H9 (cell line): ENCODE data around the gene MCCC1. TPM values are rescaled to one million over a fixed set of nuclear protein-coding genes. Genes with fewer than 3 reads are reported as not detected.
A peak's percentile ranks its signal among the peaks of the same experiment; 100 is the strongest.

ENCODE experiments used
- DNase-seq: peaks from one replicate; pipeline ENCODE4 v3.0.0-alpha.2; 2017
- H2AFZ ChIP-seq: one replicate; pipeline ENCODE4 v1.6.1; 2013; ENCODE audit warnings: mild to moderate bottlenecking, low read length, control low read depth, moderate library complexity
- H2AK5ac ChIP-seq: 2 replicates; pipeline ENCODE4 v1.6.1; 2013; ENCODE audit warnings: low read length, control low read depth, mixed read lengths; ENCODE audit not compliant: insufficient read length
- H2BK120ac ChIP-seq: one replicate; pipeline ENCODE4 v1.6.1; 2013; ENCODE audit warnings: low read depth, mild to moderate bottlenecking, low read length, control low read depth, inconsistent platforms; ENCODE audit not compliant: poor library complexity, severe bottlenecking
- H2BK12ac ChIP-seq: 2 replicates; pipeline ENCODE4 v1.6.1; 2013; ENCODE audit warnings: low read length, control low read depth, mixed read lengths, low read depth; ENCODE audit not compliant: insufficient read length
- H2BK15ac ChIP-seq: 2 replicates; pipeline ENCODE4 v1.6.1; 2013; ENCODE audit warnings: low read depth, low read length, control low read depth
- H2BK20ac ChIP-seq: one replicate; pipeline ENCODE4 v1.6.1; 2013; ENCODE audit warnings: low read depth, mild to moderate bottlenecking, low read length, control low read depth, inconsistent platforms; ENCODE audit not compliant: poor library complexity, severe bottlenecking
- H2BK5ac ChIP-seq: 2 replicates; pipeline ENCODE4 v1.6.1; 2013; ENCODE audit warnings: low read length, control low read depth, mixed read lengths; ENCODE audit not compliant: insufficient read length
- H3K14ac ChIP-seq: 2 replicates; pipeline ENCODE4 v1.6.1; 2013; ENCODE audit warnings: low read length, control low read depth; ENCODE audit not compliant: insufficient read depth
- H3K18ac ChIP-seq: 2 replicates; pipeline ENCODE4 v1.6.1; 2013; ENCODE audit warnings: low read depth, mild to moderate bottlenecking, mixed read lengths, low read length, control low read depth; ENCODE audit not compliant: insufficient read length
- H3K23ac ChIP-seq: 2 replicates; pipeline ENCODE4 v1.6.1; 2013; ENCODE audit warnings: low read length, control low read depth, mixed read lengths, low read depth; ENCODE audit not compliant: insufficient read length
- H3K23me2 ChIP-seq: 2 replicates; pipeline ENCODE4 v1.6.1; 2013; ENCODE audit warnings: low read depth, mild to moderate bottlenecking, mixed read lengths, low read length, control low read depth; ENCODE audit not compliant: insufficient read length, poor library complexity, severe bottlenecking
- H3K27ac ChIP-seq: 2 replicates; pipeline ENCODE4 v1.5.1; 2013; ENCODE audit warnings: low read length, control low read depth, mixed read lengths, low read depth; ENCODE audit not compliant: insufficient read length
- H3K27me3 ChIP-seq: 2 replicates; pipeline ENCODE4 v1.6.1; 2013; ENCODE audit warnings: low read length, control low read depth, inconsistent platforms; ENCODE audit not compliant: insufficient read depth
- H3K4ac ChIP-seq: 2 replicates; pipeline ENCODE4 v1.6.1; 2013; ENCODE audit warnings: low read depth, mild to moderate bottlenecking, control low read depth, inconsistent platforms, low read length, moderate library complexity
- H3K4me1 ChIP-seq: 2 replicates; pipeline ENCODE4 v1.6.1; 2013; ENCODE audit warnings: low read length, control low read depth, inconsistent platforms; ENCODE audit not compliant: insufficient read depth
- H3K4me2 ChIP-seq: 2 replicates; pipeline ENCODE4 v1.6.1; 2013; ENCODE audit warnings: low read length, control low read depth, mixed read lengths; ENCODE audit not compliant: insufficient read length, insufficient read depth
- H3K56ac ChIP-seq: 2 replicates; pipeline ENCODE4 v1.6.1; 2013; ENCODE audit warnings: low read depth, mild to moderate bottlenecking, mixed read lengths, low read length, control low read depth; ENCODE audit not compliant: insufficient read length
- H3K79me1 ChIP-seq: 2 replicates; pipeline ENCODE4 v1.6.1; 2013; ENCODE audit warnings: low read depth, mild to moderate bottlenecking, moderate library complexity, low read length, control low read depth, inconsistent platforms; ENCODE audit not compliant: insufficient read depth, poor library complexity, severe bottlenecking
- H3K79me2 ChIP-seq: 2 replicates; pipeline ENCODE4 v1.6.1; 2013; ENCODE audit warnings: low read length, control low read depth, inconsistent platforms; ENCODE audit not compliant: insufficient read depth
- H3K9ac ChIP-seq: 2 replicates; pipeline ENCODE4 v1.6.1; 2013; ENCODE audit warnings: low read length, control low read depth, mixed read lengths; ENCODE audit not compliant: insufficient read length; ENCODE audit errors: extremely low read depth
- H3K9me3 ChIP-seq: one replicate; pipeline ENCODE4 v1.6.1; 2013; ENCODE audit warnings: low read depth, low read length, inconsistent platforms; ENCODE audit not compliant: control insufficient read depth
- H3T11ph ChIP-seq: one replicate; pipeline ENCODE4 v1.6.1; 2013; ENCODE audit warnings: mild to moderate bottlenecking, low read length, control low read depth, inconsistent platforms
- H4K20me1 ChIP-seq: one replicate; pipeline ENCODE4 v1.6.1; 2013; ENCODE audit not compliant: control insufficient read depth, insufficient read length, insufficient read depth
- H4K5ac ChIP-seq: 2 replicates; pipeline ENCODE4 v1.6.1; 2013; ENCODE audit warnings: low read depth, mild to moderate bottlenecking, mixed read lengths, low read length, control low read depth; ENCODE audit not compliant: insufficient read length
- H4K8ac ChIP-seq: replicated peaks from 2 replicates; pipeline ENCODE4 v1.6.1; 2013; ENCODE audit warnings: low read length, control low read depth, mixed read lengths, low read depth; ENCODE audit not compliant: insufficient read length
- H4K91ac ChIP-seq: 2 replicates; pipeline ENCODE4 v1.6.1; 2013; ENCODE audit warnings: low read depth, mild to moderate bottlenecking, moderate library complexity, mixed read lengths, low read length, control low read depth; ENCODE audit not compliant: insufficient read length
- H3K27ac Mint-ChIP-seq, 3 experiments: 2 replicates in 2 of 3; 3 replicates in 1 of 3; pipeline ENCODE4 v1.8.0; 2020 to 2021; ENCODE audit warnings: mixed read lengths in 3 of 3, mild to moderate bottlenecking in 1 of 3, moderate library complexity in 1 of 3
- H3K27me3 Mint-ChIP-seq: 2 replicates; pipeline ENCODE4 v1.8.0; 2021; ENCODE audit warnings: low read depth, mild to moderate bottlenecking, moderate library complexity, mixed read lengths
- H3K36me3 Mint-ChIP-seq, 3 experiments: 2 replicates in 2 of 3; 3 replicates in 1 of 3; pipeline ENCODE4 v1.8.0; 2020 to 2021; ENCODE audit warnings: low read depth in 3 of 3, mixed read lengths in 3 of 3; ENCODE audit not compliant: insufficient read depth in 1 of 3
- H3K4me1 Mint-ChIP-seq, 2 experiments: 2 replicates each; pipeline ENCODE4 v1.8.0; 2020; ENCODE audit warnings: mixed read lengths in 2 of 2
- H3K4me3 Mint-ChIP-seq, 2 experiments: 2 replicates in 1 of 2; 3 replicates in 1 of 2; pipeline ENCODE4 v1.8.0; 2020 to 2021; ENCODE audit warnings: mild to moderate bottlenecking in 2 of 2, mixed read lengths in 2 of 2, moderate library complexity in 1 of 2
- H3K9me3 Mint-ChIP-seq, 2 experiments: 2 replicates in 1 of 2; 3 replicates in 1 of 2; pipeline ENCODE4 v1.8.0; 2020; ENCODE audit warnings: mild to moderate bottlenecking in 2 of 2, mixed read lengths in 2 of 2, moderate library complexity in 1 of 2
- total RNA-seq: library from RNA; stranded (reverse); gene quantifications from 2 replicates; pipeline ENCODE4 v1.2.1, GENCODE V29; 2021
- TF ChIP-seq, protein P1 (sequence below): fragments of 200-600 bp; sonication (generic); conservative IDR thresholded peaks from 3 replicates; pipeline ENCODE4 v1.8.0; 2021; ENCODE audit warnings: antibody characterized with exemption, mild to moderate bottlenecking

Gene MCCC1
- total RNA-seq, 1 experiment from 2014 or later: 18.3 TPM

DNA sequence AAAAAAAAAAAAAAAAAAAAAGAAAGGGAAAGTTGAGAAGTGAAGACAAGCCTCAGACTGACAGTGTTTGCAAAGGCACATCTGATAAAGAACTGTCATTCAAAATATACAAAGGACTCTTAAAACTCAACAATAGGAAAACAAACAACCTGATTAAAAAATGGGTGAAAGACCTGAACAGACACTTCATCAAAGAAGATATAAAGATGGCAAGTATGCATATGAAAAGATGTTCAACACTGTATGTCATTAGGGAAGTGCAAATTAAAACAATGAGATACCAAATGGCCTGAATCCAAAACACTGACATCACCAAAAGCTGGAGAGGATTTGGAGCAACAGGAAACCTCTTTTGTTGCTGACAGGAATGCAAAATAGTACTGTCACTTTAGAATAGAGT, 48.6 kb downstream of the MCCC1 start:
- TF ChIP-seq, protein P1, sequence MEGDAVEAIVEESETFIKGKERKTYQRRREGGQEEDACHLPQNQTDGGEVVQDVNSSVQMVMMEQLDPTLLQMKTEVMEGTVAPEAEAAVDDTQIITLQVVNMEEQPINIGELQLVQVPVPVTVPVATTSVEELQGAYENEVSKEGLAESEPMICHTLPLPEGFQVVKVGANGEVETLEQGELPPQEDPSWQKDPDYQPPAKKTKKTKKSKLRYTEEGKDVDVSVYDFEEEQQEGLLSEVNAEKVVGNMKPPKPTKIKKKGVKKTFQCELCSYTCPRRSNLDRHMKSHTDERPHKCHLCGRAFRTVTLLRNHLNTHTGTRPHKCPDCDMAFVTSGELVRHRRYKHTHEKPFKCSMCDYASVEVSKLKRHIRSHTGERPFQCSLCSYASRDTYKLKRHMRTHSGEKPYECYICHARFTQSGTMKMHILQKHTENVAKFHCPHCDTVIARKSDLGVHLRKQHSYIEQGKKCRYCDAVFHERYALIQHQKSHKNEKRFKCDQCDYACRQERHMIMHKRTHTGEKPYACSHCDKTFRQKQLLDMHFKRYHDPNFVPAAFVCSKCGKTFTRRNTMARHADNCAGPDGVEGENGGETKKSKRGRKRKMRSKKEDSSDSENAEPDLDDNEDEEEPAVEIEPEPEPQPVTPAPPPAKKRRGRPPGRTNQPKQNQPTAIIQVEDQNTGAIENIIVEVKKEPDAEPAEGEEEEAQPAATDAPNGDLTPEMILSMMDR: no peak
- Mint-ChIP-seq H3K27me3 (no peaks in the 10 kb centered on the region), H3K4me3 (no peak overlapping the region), H3K36me3 (peaks cover 24 to 36% (median 29%) of the 10 kb centered on the region in 3 experiments; a peak in 6 of 7 replicates), H3K27ac (peak overlapping the region in 1 of 3 experiments; percentile 62; a peak in 1 of 7 replicates), H3K4me1 (no peaks in the 10 kb centered on the region), H3K9me3 (peaks cover 3 to 4% of the 10 kb centered on the region in 2 experiments; a peak in 2 of 5 replicates)
- Histone ChIP-seq H3K79me2 (no peaks in the 10 kb centered on the region), H2BK12ac (no peak overlapping the region), H2AFZ (no peak overlapping the region), H3K14ac (no peak overlapping the region), H3K4ac (no peak overlapping the region), H3K27me3 (no peaks in the 10 kb centered on the region), H3K9me3 (no peaks in the 10 kb centered on the region), H3K23me2 (no peaks in the 10 kb centered on the region), H2AK5ac (no peak overlapping the region), H3K27ac (no peak overlapping the region), H3K18ac (no peak overlapping the region), H3K79me1 (no peaks in the 10 kb centered on the region), H4K5ac (no peak overlapping the region), H2BK5ac (no peak overlapping the region), H2BK20ac (no peak overlapping the region), H3K9ac (no peak overlapping the region), H3T11ph (no peak overlapping the region), H4K20me1 (no peaks in the 10 kb centered on the region), H4K91ac (no peak overlapping the region), H2BK15ac (no peak overlapping the region), H3K23ac (no peak overlapping the region), H2BK120ac (no peak overlapping the region), H3K4me1 (no peaks in the 10 kb centered on the region), H3K56ac (no peak overlapping the region), H4K8ac (no peak overlapping the region), H3K4me2 (no peak overlapping the region)
- no peak for DNase-seq
